ENCODE measurements around the gene CTCF. TPM values are rescaled to one million over a fixed set of nuclear protein-coding genes. Genes with fewer than 3 reads are reported as not detected.
A peak's percentile ranks its signal among the peaks of the same experiment; 100 is the strongest.

CTCF gene
- total RNA-seq, 1 experiment from 2014 or later: 26.1 TPM

DNA sequence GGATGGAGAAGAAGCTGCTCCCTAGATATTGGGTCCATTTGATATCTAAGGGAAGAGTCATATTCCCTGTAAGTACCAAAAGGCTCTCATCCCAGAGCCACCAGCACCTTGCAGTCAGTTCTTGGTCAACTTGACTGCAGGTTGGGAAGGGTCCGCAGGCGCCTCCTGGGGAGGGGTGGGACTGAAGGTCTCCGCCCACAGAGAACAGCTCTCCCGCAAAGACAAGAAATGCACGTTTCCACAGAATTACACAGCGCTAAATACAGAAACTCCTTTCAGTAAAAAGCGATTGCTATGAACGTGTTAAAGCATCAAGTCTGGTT is 864 bp upstream of the CTCF start:
- Histone ChIP-seq H3K9me3 (no peaks in the 10 kb centered on the region), H3K27me3 (no peaks in the 10 kb centered on the region), H3K4me3 (peak overlapping the region; percentile 53), H3K36me3 (no peaks in the 10 kb centered on the region)
- no peak for DNase-seq

GRCh38 chr16:67561824-67562525 is 351 bp upstream of the CTCF start:
- no peaks in the 10 kb centered on the region for H3K36me3 ChIP-seq
- peak overlapping the region; percentile 82 for H3K4me3 ChIP-seq
- DNase-seq: peak; percentile 97
- H3K9me3 ChIP-seq: no peaks in the 10 kb centered on the region
- no peaks in the 10 kb centered on the region for H3K27me3 ChIP-seq

- DNase-seq: peak; percentile 29
Observed at GRCh38 chr16:67562918-67563707, 787 bp downstream of the CTCF start.

GRCh38 chr16:67563708-67564468 is 1.6 kb downstream of the CTCF start:
- Histone ChIP-seq H3K27me3 (no peaks in the 10 kb centered on the region), H3K4me3 (peak overlapping the region; percentile 82), H3K36me3 (no peaks in the 10 kb centered on the region), H3K9me3 (no peaks in the 10 kb centered on the region)
- DNase-seq: peak; percentile 21

More at GRCh38 chr16:67562918-67563707, 787 bp downstream of the CTCF start:
- Histone ChIP-seq H3K36me3 (no peaks in the 10 kb centered on the region), H3K4me3 (peak overlapping the region; percentile 82), H3K9me3 (no peaks in the 10 kb centered on the region), H3K27me3 (no peaks in the 10 kb centered on the region)

DNA sequence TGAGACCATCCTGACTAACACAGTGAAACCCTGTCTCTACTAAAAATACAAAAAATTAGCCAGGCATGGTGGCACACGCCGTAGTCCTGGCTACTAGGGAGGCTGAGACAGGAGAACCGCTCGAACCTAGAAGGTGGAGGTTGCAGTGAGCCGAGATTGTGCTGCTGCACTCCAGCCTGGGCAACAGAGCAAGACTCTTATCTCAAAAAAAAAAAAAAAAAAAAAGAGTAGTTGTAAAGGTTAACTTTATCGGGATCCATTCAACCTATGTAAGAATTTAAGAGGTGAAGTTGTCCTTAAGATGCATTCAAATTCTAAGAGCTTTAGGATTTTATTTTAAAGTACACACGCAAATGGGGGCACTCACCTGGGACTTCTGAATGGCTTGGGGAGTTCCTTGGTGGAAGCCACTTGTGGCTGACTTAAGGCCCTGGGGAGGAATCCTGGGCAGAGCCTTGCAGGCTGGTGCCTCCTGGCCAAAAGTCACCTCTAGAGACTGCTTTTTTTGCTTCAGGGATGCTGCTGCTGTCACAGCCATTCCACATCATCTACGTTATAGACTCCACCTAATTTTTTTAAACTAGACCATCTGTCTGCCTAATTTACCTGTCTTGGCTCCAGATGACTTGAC is 3.3 kb downstream of the CTCF start:
- no peaks in the 10 kb centered on the region for H3K36me3 ChIP-seq
- H3K27me3 ChIP-seq: no peaks in the 10 kb centered on the region
- H3K9me3 ChIP-seq: no peaks in the 10 kb centered on the region
- no peak for DNase-seq
- no peak overlapping the region for H3K4me3 ChIP-seq

GRCh38 chr16:67571464-67571863 is 9.1 kb downstream of the CTCF start:
- H3K36me3 ChIP-seq: peaks cover 13% of the 10 kb centered on the region
- no peak overlapping the region for H3K4me3 ChIP-seq
- DNase-seq: no peak
- H3K27me3 ChIP-seq: no peaks in the 10 kb centered on the region
- H3K9me3 ChIP-seq: no peaks in the 10 kb centered on the region

GRCh38 chr16:67571981-67572431 is 9.7 kb downstream of the CTCF start:
- Histone ChIP-seq H3K4me3 (no peak overlapping the region), H3K9me3 (no peaks in the 10 kb centered on the region), H3K36me3 (peaks cover 13% of the 10 kb centered on the region), H3K27me3 (no peaks in the 10 kb centered on the region)
- DNase-seq: no peak

GRCh38 chr16:67579686-67580085 is 17.4 kb downstream of the CTCF start:
- Histone ChIP-seq H3K36me3 (peaks cover 3% of the 10 kb centered on the region; the same call in 1 of the 2 replicates), H3K9me3 (no peaks in the 10 kb centered on the region), H3K4me3 (no peak overlapping the region), H3K27me3 (no peaks in the 10 kb centered on the region)
- DNase-seq: no peak

- no peaks in the 10 kb centered on the region for H3K27me3 ChIP-seq
- no peak overlapping the region for H3K4me3 ChIP-seq
- DNase-seq: no peak
- H3K9me3 ChIP-seq: no peaks in the 10 kb centered on the region
- H3K36me3 ChIP-seq: no peaks in the 10 kb centered on the region; the same call in 1 of the 2 replicates
Observed at GRCh38 chr16:67580202-67580601, 17.9 kb downstream of the CTCF start.

GRCh38 chr16:67593288-67593687 is 31.0 kb downstream of the CTCF start:
- H3K4me3 ChIP-seq: no peak overlapping the region
- H3K36me3 ChIP-seq: no peaks in the 10 kb centered on the region; the same call in none of the 2 replicates
- H3K27me3 ChIP-seq: no peaks in the 10 kb centered on the region
- H3K9me3 ChIP-seq: no peaks in the 10 kb centered on the region
- no peak for DNase-seq

DNA sequence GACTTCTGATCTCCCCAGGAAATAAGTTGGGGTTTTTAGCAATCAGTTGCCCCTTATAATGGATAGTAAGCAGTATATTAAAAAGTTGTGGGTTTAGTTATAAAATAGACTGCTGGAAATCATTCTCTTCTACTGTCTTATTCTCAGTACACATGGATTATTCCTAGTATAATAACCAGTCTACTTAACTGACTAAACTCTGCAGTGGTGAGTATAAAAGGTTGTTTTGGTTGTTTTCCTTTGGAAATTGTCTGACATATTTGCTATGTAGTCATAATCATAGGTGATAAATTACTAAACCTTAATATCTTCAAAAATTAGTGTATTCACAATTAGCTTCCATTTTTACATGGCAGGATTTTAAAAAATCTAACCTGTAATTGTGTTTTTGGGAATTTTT is 31.4 kb downstream of the CTCF start:
- DNase-seq: no peak
- no peak overlapping the region for H3K4me3 ChIP-seq
- no peaks in the 10 kb centered on the region for H3K27me3 ChIP-seq
- H3K36me3 ChIP-seq: no peaks in the 10 kb centered on the region; the same call in none of the 2 replicates
- H3K9me3 ChIP-seq: no peaks in the 10 kb centered on the region

GRCh38 chr16:67594256-67594915 is 32.1 kb downstream of the CTCF start:
- no peak for DNase-seq
- Histone ChIP-seq H3K4me3 (no peak overlapping the region), H3K9me3 (no peaks in the 10 kb centered on the region), H3K36me3 (no peaks in the 10 kb centered on the region; the same call in none of the 2 replicates), H3K27me3 (no peaks in the 10 kb centered on the region)

GRCh38 chr16:67594956-67595355 is 32.6 kb downstream of the CTCF start:
- DNase-seq: peak; percentile 15
- H3K4me3 ChIP-seq: no peak overlapping the region
- H3K27me3 ChIP-seq: no peaks in the 10 kb centered on the region
- no peaks in the 10 kb centered on the region for H3K9me3 ChIP-seq
- H3K36me3 ChIP-seq: no peaks in the 10 kb centered on the region; the same call in 1 of the 2 replicates

DNA sequence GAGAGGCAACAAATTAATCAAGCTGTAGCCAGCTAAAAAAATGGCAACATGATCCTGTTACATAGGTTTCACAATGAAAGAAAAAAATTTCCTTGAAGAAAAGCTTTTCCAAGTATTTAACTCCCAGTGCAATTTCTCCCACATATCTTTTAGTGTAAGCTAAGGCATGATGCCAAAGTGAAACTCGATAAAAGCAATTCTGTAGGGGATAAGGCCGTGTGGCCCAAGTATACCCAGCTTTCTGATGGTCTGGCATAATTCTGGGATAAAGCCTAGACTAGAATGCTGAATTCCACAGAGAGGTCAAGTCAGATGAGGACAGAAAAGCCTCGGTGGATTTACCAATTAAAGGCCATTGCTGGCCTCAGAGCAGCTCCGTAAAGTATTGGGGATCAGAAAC is 36.2 kb downstream of the CTCF start:
- H3K9me3 ChIP-seq: no peaks in the 10 kb centered on the region
- no peak overlapping the region for H3K4me3 ChIP-seq
- no peaks in the 10 kb centered on the region for H3K36me3 ChIP-seq
- DNase-seq: no peak
- H3K27me3 ChIP-seq: no peaks in the 10 kb centered on the region

DNA sequence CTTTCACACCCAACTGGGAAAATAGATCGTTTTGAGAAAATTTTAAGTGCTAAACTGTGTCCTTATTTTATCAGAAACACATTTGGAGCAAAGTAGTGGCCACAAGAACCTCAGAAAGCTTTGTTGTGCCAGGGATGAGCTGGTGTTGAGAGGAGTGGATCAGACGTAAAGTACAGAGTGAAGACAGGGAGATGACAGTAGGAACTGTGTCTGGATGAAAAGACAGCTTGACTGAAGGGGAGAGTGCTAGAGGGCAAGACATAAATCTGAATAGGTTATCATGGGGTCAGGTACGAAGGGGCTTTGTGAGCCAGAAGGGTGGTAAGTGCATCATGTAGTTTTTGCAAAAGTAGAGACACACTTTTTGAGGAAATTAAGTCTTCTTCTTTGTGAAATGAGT is 43.3 kb downstream of the CTCF start:
- H3K9me3 ChIP-seq: no peaks in the 10 kb centered on the region
- no peaks in the 10 kb centered on the region for H3K27me3 ChIP-seq
- no peak overlapping the region for H3K4me3 ChIP-seq
- no peak for DNase-seq
- no peaks in the 10 kb centered on the region for H3K36me3 ChIP-seq

- peaks cover 9% of the 10 kb centered on the region for H3K36me3 ChIP-seq
- H3K9me3 ChIP-seq: no peaks in the 10 kb centered on the region
- H3K4me3 ChIP-seq: no peak overlapping the region
- no peak for DNase-seq
- no peaks in the 10 kb centered on the region for H3K27me3 ChIP-seq
Observed at GRCh38 chr16:67606632-67607031, 44.3 kb downstream of the CTCF start.

Measured in MG63 (cell line).